Chondrocyte (in vitro differentiated cells): ENCODE results near the gene ANKMY2. TPM values are rescaled to one million over a fixed set of nuclear protein-coding genes. Genes with fewer than 3 reads are reported as not detected.

Source experiments
- DNase-seq: peaks from one replicate; pipeline ENCODE4 v3.0.0; 2021; ENCODE audit warnings: mixed read lengths, low spot score
- H3K27ac Mint-ChIP-seq: one replicate; pipeline ENCODE4 v1.8.0; 2021; ENCODE audit warnings: mild to moderate bottlenecking, moderate library complexity, mixed read lengths; ENCODE audit not compliant: unreplicated experiment
- H3K27me3 Mint-ChIP-seq: 2 replicates; pipeline ENCODE4 v1.8.0; 2021; ENCODE audit warnings: low read depth, mixed read lengths
- H3K36me3 Mint-ChIP-seq: 2 replicates; pipeline ENCODE4 v1.8.0; 2021; ENCODE audit warnings: low read depth, mixed read lengths
- H3K4me1 Mint-ChIP-seq: 2 replicates; pipeline ENCODE4 v1.8.0; 2021; ENCODE audit warnings: low read depth, mild to moderate bottlenecking, mixed read lengths
- H3K4me3 Mint-ChIP-seq: one replicate; pipeline ENCODE4 v1.8.0; 2021; ENCODE audit warnings: mild to moderate bottlenecking, moderate library complexity, mixed read lengths; ENCODE audit not compliant: unreplicated experiment
- H3K9me3 Mint-ChIP-seq: 2 replicates; pipeline ENCODE4 v1.8.0; 2021; ENCODE audit warnings: low read depth, mixed read lengths
- CTCF ChIP-seq: fragments of 200-600 bp; sonication (generic); IDR thresholded peaks from 2 replicates; pipeline ENCODE4 v1.5.0; 2021; ENCODE audit warnings: antibody characterized with exemption, mild to moderate bottlenecking, moderate library complexity
- total RNA-seq: library from RNA; stranded (reverse); gene quantifications from 3 replicates; pipeline ENCODE4 v1.2.1, GENCODE V29; 2021

Gene ANKMY2
- total RNA-seq, 1 donor from 2014 or later = 23.3 TPM

GRCh38 chr7:16590424-16590823, 55.1 kb downstream of the ANKMY2 start:
- no peaks in the 10 kb centered on the region for H3K27me3 Mint-ChIP-seq
- no peak overlapping the region for H3K4me3 Mint-ChIP-seq
- no peaks in the 10 kb centered on the region for H3K36me3 Mint-ChIP-seq

DNA sequence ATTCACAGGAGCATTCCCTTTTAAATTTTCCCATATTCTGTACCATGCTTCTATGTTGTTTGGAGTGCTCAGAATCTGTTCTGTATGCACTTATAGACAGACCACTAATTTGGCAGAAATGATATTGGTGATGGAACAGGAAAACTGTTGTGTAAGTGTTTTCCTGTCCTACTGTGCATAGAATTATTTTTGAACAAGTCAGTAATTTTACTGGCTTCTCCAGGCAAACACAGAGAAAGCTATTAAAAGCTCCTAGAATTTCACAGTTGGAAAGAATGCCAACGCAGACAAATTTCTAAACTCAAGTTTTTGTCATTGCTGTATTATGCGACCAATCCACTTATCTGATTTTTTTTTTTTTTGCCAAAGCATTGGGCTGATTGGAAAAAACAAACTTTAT, 55.7 kb downstream of the ANKMY2 start:
- no peak overlapping the region for H3K4me3 Mint-ChIP-seq
- no peak overlapping the region for H3K27ac Mint-ChIP-seq
- no peaks in the 10 kb centered on the region for H3K27me3 Mint-ChIP-seq
- H3K4me1 Mint-ChIP-seq = peaks cover 24% of the 10 kb centered on the region
- no peak for TF ChIP-seq CTCF
- DNase-seq = no peak
- no peaks in the 10 kb centered on the region for H3K9me3 Mint-ChIP-seq
- H3K36me3 Mint-ChIP-seq = no peaks in the 10 kb centered on the region

More at GRCh38 chr7:16590424-16590823, 55.1 kb downstream of the ANKMY2 start:
- DNase-seq = no peak
- Mint-ChIP-seq H3K27ac (no peak overlapping the region), H3K4me1 (peaks cover 30% of the 10 kb centered on the region), H3K9me3 (no peaks in the 10 kb centered on the region)
- no peak for TF ChIP-seq CTCF

GRCh38 chr7:16587790-16588189, 57.8 kb downstream of the ANKMY2 start:
- no peak for TF ChIP-seq CTCF
- no peak for DNase-seq
- H3K36me3 Mint-ChIP-seq = no peaks in the 10 kb centered on the region
- peaks cover 13% of the 10 kb centered on the region for H3K4me1 Mint-ChIP-seq
- no peaks in the 10 kb centered on the region for H3K27me3 Mint-ChIP-seq
- H3K27ac Mint-ChIP-seq = no peak overlapping the region
- H3K9me3 Mint-ChIP-seq = no peaks in the 10 kb centered on the region
- no peak overlapping the region for H3K4me3 Mint-ChIP-seq

DNA sequence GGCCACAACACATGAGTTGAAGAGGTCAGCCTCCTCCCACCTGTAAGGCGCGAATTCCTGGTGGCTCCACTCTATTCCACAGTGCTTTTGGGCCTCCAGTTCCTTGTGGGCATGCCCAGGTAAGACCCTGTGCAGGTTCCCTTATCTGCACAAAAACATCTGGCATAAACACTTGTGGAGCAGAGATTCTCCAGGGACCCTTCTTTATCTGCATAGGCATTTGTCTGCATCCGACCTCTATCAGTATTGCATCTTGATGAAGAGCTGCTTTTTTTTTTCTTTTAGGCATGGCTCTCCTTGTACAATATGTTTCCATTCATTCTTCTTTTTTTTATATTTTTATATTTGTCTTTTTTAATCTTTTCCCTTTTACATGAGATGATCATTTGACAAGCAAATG, 58.4 kb downstream of the ANKMY2 start:
- no peaks in the 10 kb centered on the region for H3K9me3 Mint-ChIP-seq
- no peak overlapping the region for H3K27ac Mint-ChIP-seq
- TF ChIP-seq CTCF = no peak
- no peak overlapping the region for H3K4me3 Mint-ChIP-seq
- no peaks in the 10 kb centered on the region for H3K27me3 Mint-ChIP-seq
- H3K4me1 Mint-ChIP-seq = peaks cover 13% of the 10 kb centered on the region
- DNase-seq = no peak
- no peaks in the 10 kb centered on the region for H3K36me3 Mint-ChIP-seq

DNA sequence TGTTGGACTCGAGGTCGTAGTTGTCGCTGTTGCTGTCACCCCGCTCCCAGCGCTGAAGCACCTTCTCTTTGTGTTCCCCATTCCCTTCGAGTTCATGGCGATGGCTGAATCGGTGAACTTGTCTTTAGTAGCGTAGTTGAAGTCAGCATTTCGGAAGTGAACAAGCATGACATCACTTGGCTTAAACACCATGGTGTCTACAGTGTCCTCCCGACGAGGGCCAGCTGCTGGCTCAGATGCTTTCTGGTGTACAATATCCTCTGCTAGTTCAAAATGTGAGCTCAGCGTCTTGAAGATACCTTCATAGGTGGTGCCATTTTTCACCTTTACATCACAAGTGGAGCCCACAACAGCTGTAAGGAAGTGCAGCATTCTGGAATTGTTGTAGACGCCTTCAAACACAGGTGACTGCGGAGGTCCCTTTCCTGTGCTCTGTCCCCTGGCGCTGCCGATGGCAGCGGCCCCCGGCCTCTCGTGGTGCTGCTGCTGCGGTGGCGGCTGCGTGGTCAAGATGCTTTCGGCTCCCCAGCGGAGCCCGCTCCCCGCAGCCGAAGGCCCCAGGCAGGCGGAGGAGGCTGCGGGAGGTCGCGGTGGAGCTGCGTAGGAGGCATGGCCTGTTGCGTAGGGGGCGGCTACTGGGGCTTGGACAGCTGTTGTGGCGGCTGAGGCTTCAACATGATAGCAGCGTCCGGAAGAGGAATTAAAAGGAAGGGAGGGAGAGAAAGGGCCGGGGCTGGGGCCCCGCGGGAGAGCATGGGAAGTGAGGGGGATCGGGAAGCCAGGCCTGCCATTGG, 59.3 kb downstream of the ANKMY2 start:
- no peak for DNase-seq
- Mint-ChIP-seq H3K27me3 (no peaks in the 10 kb centered on the region), H3K9me3 (no peaks in the 10 kb centered on the region), H3K36me3 (no peaks in the 10 kb centered on the region), H3K4me3 (no peak overlapping the region), H3K4me1 (peaks cover 13% of the 10 kb centered on the region), H3K27ac (no peak overlapping the region)
- TF ChIP-seq CTCF = no peak
